HEK293 (cell line): ENCODE data around the gene RAP1B.

Source experiments
- CTCF ChIA-PET: fragments of 350-600 bp; formaldehyde crosslinking; extraction: SDS; loops from one replicate; lab custom pipeline; 2021; ENCODE audit warnings: antibody characterized with exemption; lab: Yijun Ruan, JAX
- POLR2A ChIA-PET: fragments of 300-600 bp; formaldehyde crosslinking; extraction: SDS; loops from one replicate; lab custom pipeline; 2020; ENCODE audit warnings: antibody characterized with exemption, inconsistent platforms; lab: Yijun Ruan, JAX
- H3K27ac ChIP-seq: fragments of 200-500 bp; sonication (Bioruptor generic); 2 replicates; pipeline ENCODE4 v1.5.1; 2014; ENCODE audit warnings: low read depth, low read length, control low read depth, inconsistent platforms; ENCODE audit errors: extremely low read depth
- H3K36me3 ChIP-seq, 2 experiments: fragments of 200-500 bp in 1 of 2; sonication (Bioruptor generic) in 1 of 2; 1 replicate in 1 of 2; 2 replicates in 1 of 2; pipeline ENCODE4 v1.5.1; 2014 to 2017; ENCODE audit warnings: inconsistent platforms in 2 of 2, low read length in 2 of 2; ENCODE audit not compliant: control insufficient read depth in 2 of 2, insufficient read depth in 1 of 2
- H3K4me1 ChIP-seq: fragments of 200-500 bp; sonication (Bioruptor generic); 2 replicates; pipeline ENCODE4 v1.5.1; 2014; ENCODE audit warnings: mild to moderate bottlenecking, low read length, inconsistent platforms; ENCODE audit not compliant: control insufficient read depth, insufficient read depth
- H3K4me3 ChIP-seq: 2 replicates; pipeline ENCODE4 v1.5.1; 2011; ENCODE audit warnings: low read depth, mild to moderate bottlenecking, control low read depth, low read length, moderate library complexity
- H3K9me3 ChIP-seq: fragments of 200-500 bp; sonication (Bioruptor generic); 2 replicates; pipeline ENCODE4 v1.5.1; 2014; ENCODE audit warnings: low read depth, low read length, inconsistent platforms; ENCODE audit not compliant: control insufficient read depth, insufficient read depth
- ELK4 ChIP-seq: IDR thresholded peaks from 2 replicates; pipeline ENCODE4 v1.6.1; 2011; ENCODE audit warnings: mild to moderate bottlenecking, low read depth, low read length, borderline replicate concordance
- GLI2 ChIP-seq: fragments of 450-650 bp; formaldehyde crosslinking; IDR thresholded peaks from 2 replicates; pipeline ENCODE4; 2017; ENCODE audit warnings: missing biosample characterization, missing genetic modification characterization, low read depth, borderline replicate concordance
- OSR2 ChIP-seq: fragments of 450-650 bp; formaldehyde crosslinking; IDR thresholded peaks from 2 replicates; pipeline ENCODE4 v1.5.1; 2016; ENCODE audit warnings: missing biosample characterization, missing genetic modification characterization
- PBX3 ChIP-seq: sonication (generic); formaldehyde crosslinking; IDR thresholded peaks from 2 replicates; pipeline ENCODE4 v1.8.1; 2022; ENCODE audit warnings: mild to moderate bottlenecking, moderate library complexity, missing genetic modification reagents
- SCRT1 ChIP-seq: fragments of 450-650 bp; formaldehyde crosslinking; IDR thresholded peaks from 2 replicates; pipeline ENCODE4 v1.5.1; 2016; ENCODE audit warnings: missing biosample characterization, missing genetic modification characterization, borderline replicate concordance
- SCRT2 ChIP-seq: fragments of 450-650 bp; formaldehyde crosslinking; IDR thresholded peaks from 2 replicates; pipeline ENCODE4 v1.5.1; 2016; ENCODE audit warnings: missing biosample characterization, missing genetic modification characterization
- TSHZ1 ChIP-seq: fragments of 450-650 bp; formaldehyde crosslinking; IDR thresholded peaks from 2 replicates; pipeline ENCODE4 v1.5.1; 2016; ENCODE audit warnings: missing biosample characterization, missing genetic modification characterization, borderline replicate concordance
- ZBTB6 ChIP-seq: fragments of 450-650 bp; formaldehyde crosslinking; IDR thresholded peaks from 2 replicates; pipeline ENCODE4 v1.5.1; 2017; ENCODE audit warnings: missing biosample characterization, missing genetic modification characterization
- ZNF148 ChIP-seq: fragments of 450-650 bp; formaldehyde crosslinking; IDR thresholded peaks from 2 replicates; pipeline ENCODE4 v1.5.0; 2017; ENCODE audit warnings: missing biosample characterization, missing genetic modification characterization, borderline replicate concordance
- ZNF184 ChIP-seq: fragments of 450-650 bp; IDR thresholded peaks from 2 replicates; pipeline ENCODE4 v1.5.1; 2018; ENCODE audit warnings: missing biosample characterization, mild to moderate bottlenecking, missing genetic modification characterization
- ZNF239 ChIP-seq: fragments of 450-650 bp; formaldehyde crosslinking; IDR thresholded peaks from 2 replicates; pipeline ENCODE4 v1.5.1; 2016; ENCODE audit warnings: missing biosample characterization, missing genetic modification characterization
- ZNF302 ChIP-seq: fragments of 450-650 bp; formaldehyde crosslinking; IDR thresholded peaks from 2 replicates; pipeline ENCODE4 v1.5.1; 2016; ENCODE audit warnings: missing biosample characterization, missing genetic modification characterization, low read depth
- ZNF324 ChIP-seq: fragments of 450-650 bp; formaldehyde crosslinking; IDR thresholded peaks from 2 replicates; pipeline ENCODE4 v1.5.1; 2016; ENCODE audit warnings: missing biosample characterization, missing genetic modification characterization
- ZNF530 ChIP-seq: fragments of 450-650 bp; formaldehyde crosslinking; IDR thresholded peaks from 2 replicates; pipeline ENCODE4 v1.5.1; 2016; ENCODE audit warnings: low read depth, missing biosample characterization, missing genetic modification characterization
- ZNF639 ChIP-seq: fragments of 450-650 bp; formaldehyde crosslinking; IDR thresholded peaks from 2 replicates; pipeline ENCODE4 v1.5.1; 2016; ENCODE audit warnings: missing biosample characterization, missing genetic modification characterization
- ZNF664 ChIP-seq: fragments of 450-650 bp; formaldehyde crosslinking; IDR thresholded peaks from 2 replicates; pipeline ENCODE4 v1.5.1; 2016; ENCODE audit warnings: missing biosample characterization, missing genetic modification characterization
- ZNF837 ChIP-seq: fragments of 450-650 bp; formaldehyde crosslinking; IDR thresholded peaks from 2 replicates; pipeline ENCODE4 v1.5.1; 2016; ENCODE audit warnings: missing biosample characterization, missing genetic modification characterization

RAP1B gene

GRCh38 chr12:68628698-68629097, 18.0 kb downstream of the RAP1B start (continued):
- TF ChIP-seq ZNF324 (tag by site-specific recombination) (no peak), ZNF302 (no peak), ZNF639 (tag by site-specific recombination) (no peak), ZNF530 (tag by site-specific recombination) (no peak), ZBTB6 (tag by site-specific recombination) (no peak), PBX3 (no peak), TSHZ1 (no peak), ZNF184 (tag by site-specific recombination) (no peak), ZNF148 (no peak), ZNF837 (tag by site-specific recombination) (no peak), GLI2 (tag by site-specific recombination) (no peak)

GRCh38 chr12:68630050-68630449, 19.4 kb downstream of the RAP1B start:
- TF ChIP-seq ELK4 (no peak), OSR2 (tag by site-specific recombination) (0 out of 2 replicates have a peak, but pooled peaks have one; percentile 19), SCRT1 (tag by site-specific recombination) (peak; percentile 38; the same call in 1 of the 2 replicates), ZNF664 (tag by site-specific recombination) (no peak), ZNF239 (tag by site-specific recombination) (0 out of 2 replicates have a peak, but pooled peaks have one; percentile 43), SCRT2 (peak; percentile 96)
- POLR2A ChIA-PET: no interaction called here
- CTCF ChIA-PET: no interaction called here
- H3K4me1 ChIP-seq: peaks cover 8% of the 10 kb centered on the region; the same call in 1 of the 2 replicates
- H3K36me3 ChIP-seq: peaks cover 0 to 24% of the 10 kb centered on the region in 2 experiments; a peak in 1 of 3 replicates
- no peaks in the 10 kb centered on the region for H3K9me3 ChIP-seq
- H3K4me3 ChIP-seq: no peak overlapping the region
- no peak overlapping the region for H3K27ac ChIP-seq
